Activated naive CD8-positive, alpha-beta T cell treated with anti-CD3 and anti-CD28 coated beads, Interleukin-2, amount 50 U/mL, for 16 hours (primary cell): Measurements from ENCODE around the gene R3HDM4.

Experiments
- DNase-seq: peaks from one replicate; pipeline ENCODE4 v3.0.0-alpha.2; 2020; ENCODE audit warnings: low read depth, low spot score

The R3HDM4 gene

GRCh38 chr19:932648-933552 is 19.9 kb upstream of the R3HDM4 start:
- no peak for DNase-seq

DNA sequence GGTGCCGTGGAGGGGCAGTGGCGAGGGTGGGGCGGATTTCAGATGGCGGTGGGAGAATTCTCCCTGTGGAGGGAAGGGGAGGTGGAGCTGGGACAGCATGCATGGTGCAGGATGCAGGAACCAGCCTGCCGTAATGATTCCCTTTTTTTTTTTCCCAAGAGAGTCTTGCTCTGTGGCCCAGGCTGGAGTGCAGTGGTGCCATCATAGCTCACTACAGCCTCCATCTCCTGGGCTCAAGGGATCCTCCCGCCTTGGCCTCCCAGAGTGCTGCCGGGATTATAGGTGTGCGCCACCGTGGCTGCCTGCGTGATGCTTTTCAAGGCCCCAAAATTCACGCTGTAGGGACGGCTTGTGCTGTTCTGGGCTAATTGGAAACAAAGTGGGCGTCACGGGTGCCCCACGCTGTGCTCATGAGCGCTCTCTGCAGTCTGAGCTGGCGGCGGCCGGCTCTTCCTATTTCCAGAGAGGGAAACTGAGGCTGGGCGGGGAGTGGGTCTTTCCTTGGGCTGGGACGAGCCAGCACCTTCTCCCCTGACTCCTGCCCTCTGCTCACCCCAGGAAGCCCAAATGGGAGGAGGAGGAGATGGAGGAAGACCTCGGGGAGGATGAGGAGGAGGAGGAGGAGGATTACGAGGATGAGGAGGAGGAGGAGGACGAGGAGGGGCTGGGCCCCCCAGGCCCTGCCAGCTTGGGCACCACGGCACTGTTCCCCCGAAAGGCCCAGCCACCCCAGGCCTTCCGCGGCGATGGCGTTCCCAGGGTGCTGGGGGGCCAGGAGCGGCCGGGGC is 19.0 kb upstream of the R3HDM4 start:
- DNase-seq: no peak

DNA sequence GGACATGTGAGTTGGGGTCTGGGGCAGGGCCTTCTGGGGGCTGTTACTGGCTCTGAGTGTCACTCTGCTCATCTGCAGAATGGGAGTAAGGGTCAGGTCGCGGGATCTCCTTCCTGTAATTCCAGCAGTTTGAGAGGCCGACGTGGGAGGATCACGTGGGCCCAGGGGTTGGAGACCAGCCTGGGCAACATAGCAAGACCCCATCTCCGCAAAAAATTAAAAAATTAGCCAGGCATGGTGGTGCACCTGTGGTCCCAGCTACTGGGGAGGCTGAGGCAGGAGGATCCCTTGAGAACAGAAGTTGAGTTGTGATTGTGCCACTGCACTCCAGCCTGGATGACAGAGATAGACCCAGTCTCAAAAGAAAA is 16.9 kb upstream of the R3HDM4 start:
- DNase-seq: no peak

DNA sequence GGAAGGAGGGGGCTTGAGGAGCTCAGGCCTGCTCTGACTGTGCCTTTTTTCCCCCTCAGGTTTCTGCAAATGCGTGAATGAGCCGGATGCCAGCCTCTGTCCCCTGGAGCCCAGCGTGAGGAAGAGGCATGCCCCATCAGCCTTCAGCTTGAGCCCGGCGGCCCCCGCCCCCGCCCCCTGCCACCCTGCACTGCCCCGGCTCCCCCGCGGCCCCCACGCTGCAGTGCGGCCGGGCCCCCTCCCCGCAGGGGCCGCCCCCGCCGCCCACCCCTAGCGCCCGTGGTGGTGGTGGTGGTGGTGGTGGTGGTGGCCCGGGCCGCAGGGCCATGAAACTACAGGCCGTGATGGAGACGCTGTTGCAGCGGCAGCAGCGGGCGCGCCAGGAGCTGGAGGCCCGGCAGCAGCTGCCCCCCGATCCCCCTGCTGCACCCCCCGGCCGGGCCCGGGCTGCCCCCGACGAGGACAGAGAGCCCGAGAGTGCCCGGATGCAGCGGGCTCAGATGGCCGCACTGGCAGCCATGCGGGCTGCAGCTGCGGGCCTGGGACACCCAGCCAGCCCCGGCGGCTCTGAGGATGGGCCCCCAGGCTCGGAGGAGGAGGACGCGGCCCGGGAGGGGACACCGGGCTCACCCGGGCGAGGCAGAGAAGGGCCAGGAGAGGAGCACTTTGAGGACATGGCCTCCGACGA is 16.3 kb upstream of the R3HDM4 start:
- no peak for DNase-seq

- no peak for DNase-seq
Observed at GRCh38 chr19:928471-929202, 15.6 kb upstream of the R3HDM4 start.

GRCh38 chr19:927780-928401 is 14.9 kb upstream of the R3HDM4 start:
- DNase-seq: no peak

GRCh38 chr19:927351-927779 is 14.3 kb upstream of the R3HDM4 start:
- DNase-seq: no peak

- no peak for DNase-seq
Observed at GRCh38 chr19:926589-927350, 13.8 kb upstream of the R3HDM4 start.

DNA sequence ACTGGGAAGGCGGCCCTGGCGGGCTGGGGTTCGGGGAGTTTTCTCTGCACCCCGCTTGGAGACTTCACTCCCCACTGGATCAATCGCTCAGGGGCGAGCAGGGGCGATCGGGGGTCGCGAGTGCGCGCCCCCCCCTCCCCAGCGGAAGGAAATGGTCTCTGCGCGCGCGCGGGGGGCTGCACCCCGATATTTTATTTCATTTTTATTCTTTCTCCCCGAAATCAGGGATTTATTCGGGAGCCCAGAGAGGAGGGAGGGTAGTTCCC is 13.2 kb upstream of the R3HDM4 start:
- DNase-seq: no peak

DNA sequence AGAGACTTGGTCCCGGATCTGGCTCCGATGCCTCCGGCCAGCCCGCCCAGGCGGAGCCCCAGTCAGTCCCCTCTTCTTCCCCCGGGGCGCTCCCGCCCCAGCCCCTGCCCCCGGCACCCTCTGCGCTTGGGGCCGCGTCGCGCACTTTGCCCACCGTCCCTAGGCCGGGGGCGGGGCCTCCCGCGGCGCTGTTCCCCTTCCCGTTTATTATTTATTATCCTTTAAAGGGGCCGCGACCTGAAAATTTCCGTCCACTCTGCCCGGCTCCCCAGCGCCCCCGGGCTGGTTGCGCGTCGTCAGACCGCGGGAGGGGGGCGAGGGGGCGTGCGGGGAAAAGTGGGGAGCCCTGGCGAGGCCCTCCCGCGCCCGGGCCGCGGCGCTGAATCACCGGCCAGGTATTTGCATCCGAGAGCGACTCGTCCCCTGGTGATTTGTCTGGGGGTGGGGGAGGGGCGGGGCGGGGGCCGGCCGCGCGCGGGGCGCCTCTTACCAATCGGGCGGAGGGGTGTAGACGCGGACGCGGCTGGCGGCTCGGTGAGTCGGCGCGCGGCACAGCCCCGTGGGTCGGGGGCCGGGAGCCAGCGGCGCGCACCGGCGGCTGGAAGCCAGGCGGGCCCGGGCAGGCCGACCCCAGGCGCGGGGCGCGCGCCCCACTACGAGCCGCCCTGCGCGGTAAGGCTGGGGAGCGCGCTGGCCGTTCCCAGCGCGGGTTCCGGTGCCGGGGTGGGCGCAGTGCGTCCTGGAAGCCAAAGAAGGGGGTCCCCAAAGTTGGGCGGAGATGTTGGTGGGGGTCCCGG is 12.7 kb upstream of the R3HDM4 start, which contains the start of gene ARID3A:
Gene ARID3A, plus strand, starts transcription at position 510 of the 797 bp plus-strand sequence. CDS start 3,494 bp downstream, outside the sequence.
- peak; percentile 42 for DNase-seq

GRCh38 chr19:925087-925525 is 12.1 kb upstream of the R3HDM4 start:
- no peak for DNase-seq

GRCh38 chr19:924553-925086 is 11.6 kb upstream of the R3HDM4 start:
- no peak for DNase-seq

GRCh38 chr19:920051-920864 is 7.2 kb upstream of the R3HDM4 start:
- DNase-seq: no peak

GRCh38 chr19:919199-920050 is 6.4 kb upstream of the R3HDM4 start:
- no peak for DNase-seq

GRCh38 chr19:918481-919198 is 5.6 kb upstream of the R3HDM4 start:
- no peak for DNase-seq

GRCh38 chr19:918152-918437 is 5.1 kb upstream of the R3HDM4 start:
- DNase-seq: no peak
